IMR-90 (cell line): ENCODE results near the gene ATP9B. TPM values are rescaled to one million over a fixed set of nuclear protein-coding genes. Genes with fewer than 3 reads are reported as not detected.

Experiments used
- ATAC-seq: fragments of 200-7000 bp; cut with Tn5 transposase; 2 replicates; pipeline ENCODE4 v1.9.1; 2020; ENCODE audit warnings: low read depth, mild to moderate bottlenecking, moderate library complexity
- BruUV-seq: library from RNA; stranded (reverse); fragments of 400-500 nt; replicated peaks from 2 replicates; lab custom pipeline; 2021; lab: Mats Ljungman, UMichigan
- CTCF ChIA-PET: fragments of 300-600 bp; formaldehyde crosslinking; extraction: SDS; loops from one replicate; lab custom pipeline; 2021; ENCODE audit warnings: antibody characterized with exemption; lab: Yijun Ruan, JAX
- POLR2A ChIA-PET: fragments of 300-600 bp; sonication (Branson Sonifier 250); formaldehyde crosslinking; loops from one replicate; lab custom pipeline; 2022; ENCODE audit warnings: antibody characterized with exemption; ENCODE audit not compliant: unreplicated experiment; lab: Charles Lee
- DNase-seq: peaks from one replicate; pipeline ENCODE4 v3.0.0; 2013
- H2AFZ ChIP-seq: replicated peaks from 2 replicates; pipeline ENCODE3; 2013; ENCODE audit warnings: low read length, mild to moderate bottlenecking; ENCODE audit not compliant: poor library complexity
- H2AK5ac ChIP-seq: 2 replicates; pipeline ENCODE4 v1.6.1; 2013; ENCODE audit warnings: low read depth, low read length, inconsistent platforms
- H2AK9ac ChIP-seq: replicated peaks from 2 replicates; pipeline ENCODE3; 2013; ENCODE audit warnings: mild to moderate bottlenecking, low read depth, low read length, moderate library complexity; ENCODE audit not compliant: poor library complexity
- H2BK120ac ChIP-seq: 2 replicates; pipeline ENCODE4 v1.6.1; 2013; ENCODE audit warnings: low read depth, low read length, inconsistent platforms
- H2BK15ac ChIP-seq: 3 replicates; pipeline ENCODE4 v1.6.1; 2013; ENCODE audit warnings: low read depth, low read length, inconsistent platforms
- H2BK20ac ChIP-seq: 2 replicates; pipeline ENCODE4 v1.6.1; 2013; ENCODE audit warnings: low read depth, mild to moderate bottlenecking, inconsistent platforms, low read length, moderate library complexity
- H2BK5ac ChIP-seq: 2 replicates; pipeline ENCODE4 v1.6.1; 2013; ENCODE audit warnings: mild to moderate bottlenecking, low read depth, low read length, inconsistent platforms; ENCODE audit not compliant: poor library complexity, severe bottlenecking
- H3K14ac ChIP-seq: replicated peaks from 2 replicates; pipeline ENCODE4 v1.6.1; 2013; ENCODE audit warnings: low read depth, low read length, inconsistent platforms
- H3K18ac ChIP-seq: 2 replicates; pipeline ENCODE4 v1.6.1; 2013; ENCODE audit warnings: low read depth, low read length, control low read depth
- H3K23ac ChIP-seq: 2 replicates; pipeline ENCODE4 v1.6.1; 2013; ENCODE audit warnings: low read depth, low read length, inconsistent platforms
- H3K27ac ChIP-seq: 2 replicates; pipeline ENCODE4 v1.5.1; 2013; ENCODE audit warnings: mild to moderate bottlenecking, control low read depth, low read length; ENCODE audit not compliant: insufficient read depth
- H3K27me3 ChIP-seq: 2 replicates; pipeline ENCODE4 v1.6.1; 2013; ENCODE audit warnings: low read length; ENCODE audit not compliant: control insufficient read depth, insufficient read depth
- H3K36me3 ChIP-seq: 2 replicates; pipeline ENCODE4 v1.6.1; 2013; ENCODE audit warnings: low read length, mixed read lengths; ENCODE audit not compliant: control insufficient read depth, insufficient read depth
- H3K4ac ChIP-seq: 2 replicates; pipeline ENCODE4 v1.6.1; 2013; ENCODE audit warnings: low read depth, low read length, inconsistent platforms
- H3K4me1 ChIP-seq: 2 replicates; pipeline ENCODE4 v1.6.1; 2013; ENCODE audit warnings: low read length, mixed read lengths; ENCODE audit not compliant: control insufficient read depth, insufficient read depth
- H3K4me2 ChIP-seq: 2 replicates; pipeline ENCODE4 v1.6.1; 2013; ENCODE audit warnings: low read depth, mild to moderate bottlenecking, control low read depth, low read length, moderate library complexity
- H3K4me3 ChIP-seq: 2 replicates; pipeline ENCODE4 v1.5.1; 2013; ENCODE audit warnings: low read depth, mild to moderate bottlenecking, control low read depth, low read length, moderate library complexity; ENCODE audit not compliant: insufficient read depth
- H3K56ac ChIP-seq: 2 replicates; pipeline ENCODE4 v1.6.1; 2013; ENCODE audit warnings: low read length, inconsistent platforms; ENCODE audit not compliant: insufficient read depth; ENCODE audit errors: extremely low read depth
- H3K79me1 ChIP-seq, 2 experiments: 2 replicates each; pipeline ENCODE4 v1.6.1; 2013; ENCODE audit warnings: low read length in 2 of 2, inconsistent platforms in 1 of 2, low read depth in 1 of 2
- H3K9ac ChIP-seq: 2 replicates; pipeline ENCODE4 v1.6.1; 2013; ENCODE audit warnings: low read depth, low read length, control low read depth
- H3K9me1 ChIP-seq: 2 replicates; pipeline ENCODE4 v1.6.1; 2013; ENCODE audit warnings: low read length, inconsistent platforms; ENCODE audit not compliant: insufficient read depth
- H3K9me3 ChIP-seq: 2 replicates; pipeline ENCODE4 v1.6.1; 2013; ENCODE audit warnings: low read length; ENCODE audit not compliant: control insufficient read depth, insufficient read depth
- H4K20me1 ChIP-seq: 2 replicates; pipeline ENCODE4 v1.6.1; 2013; ENCODE audit warnings: low read length, inconsistent platforms; ENCODE audit not compliant: insufficient read depth
- H4K5ac ChIP-seq: 2 replicates; pipeline ENCODE4 v1.6.1; 2013; ENCODE audit warnings: mild to moderate bottlenecking, low read depth, low read length, control low read depth
- H4K8ac ChIP-seq, 2 experiments: 2 replicates each; pipeline ENCODE4 v1.6.1; 2013; ENCODE audit warnings: low read depth in 2 of 2, low read length in 2 of 2, control low read depth in 1 of 2, inconsistent platforms in 1 of 2
- H4K91ac ChIP-seq: 2 replicates; pipeline ENCODE4 v1.6.1; 2013; ENCODE audit warnings: low read depth, low read length, inconsistent platforms; ENCODE audit not compliant: insufficient read depth
- BHLHE40 ChIP-seq: fragments of 150-350 bp; IDR thresholded peaks from 2 replicates; pipeline ENCODE4 v1.6.1; 2016; ENCODE audit warnings: mild to moderate bottlenecking, low read depth, low read length
- SMC3 ChIP-seq: fragments of 150-350 bp; IDR thresholded peaks from 2 replicates; pipeline ENCODE4 v1.6.1; 2016; ENCODE audit warnings: low read depth, mild to moderate bottlenecking, antibody characterized with exemption, low read length, moderate library complexity
- WGBS, 2 experiments: methylation state at CpG; one replicate each; pipeline versions ENCODE4 v1.1.5 to v1.1.7; 2013; ENCODE audit warnings: missing lambda C conversion rate in 2 of 2; ENCODE audit not compliant: insufficient read length in 1 of 2; ENCODE audit errors: extremely low coverage in 2 of 2; 5-methylcytosine and 5-hydroxymethylcytosine counted together
- dilution Hi-C: fragments of 300-500 bp; cut with HindIII; formaldehyde crosslinking; loops from one replicate; pipeline ENCODE4 v1.14.3; 2018; ENCODE audit warnings: low sequenced_read_pairs; ENCODE audit not compliant: unreplicated experiment
- in situ Hi-C: fragments of 300-500 bp; cut with MboI; formaldehyde crosslinking; loops from 3 replicates; pipeline ENCODE4 v1.14.3; 2019; ENCODE audit warnings: low sequenced_read_pairs, inconsistent platforms, mixed read lengths
- intact Hi-C: fragments of 100-400 bp; cut with micrococcal nuclease; formaldehyde crosslinking; loops from 2 replicates; pipeline ENCODE4 v1.10.0; 2022
- polyA plus RNA-seq, 3 experiments: library from polyadenylated mRNA; depleted of rRNA; stranded (reverse); fragments of >200 nt; gene quantifications; 2 replicates each; pipeline ENCODE4 v1.2.3, GENCODE V29; 2012; ENCODE audit warnings: low replicate concordance in 1 of 3
- total RNA-seq: library from RNA; depleted of rRNA; stranded (reverse); fragments of >200 nt; gene quantifications from 2 replicates; pipeline ENCODE4 v1.2.3, GENCODE V29; 2012

The ATP9B gene
- total and polyA plus RNA-seq, 2 of the 4 experiments (the other 2 are of a cell fraction): 11.0 to 11.5 TPM

DNA sequence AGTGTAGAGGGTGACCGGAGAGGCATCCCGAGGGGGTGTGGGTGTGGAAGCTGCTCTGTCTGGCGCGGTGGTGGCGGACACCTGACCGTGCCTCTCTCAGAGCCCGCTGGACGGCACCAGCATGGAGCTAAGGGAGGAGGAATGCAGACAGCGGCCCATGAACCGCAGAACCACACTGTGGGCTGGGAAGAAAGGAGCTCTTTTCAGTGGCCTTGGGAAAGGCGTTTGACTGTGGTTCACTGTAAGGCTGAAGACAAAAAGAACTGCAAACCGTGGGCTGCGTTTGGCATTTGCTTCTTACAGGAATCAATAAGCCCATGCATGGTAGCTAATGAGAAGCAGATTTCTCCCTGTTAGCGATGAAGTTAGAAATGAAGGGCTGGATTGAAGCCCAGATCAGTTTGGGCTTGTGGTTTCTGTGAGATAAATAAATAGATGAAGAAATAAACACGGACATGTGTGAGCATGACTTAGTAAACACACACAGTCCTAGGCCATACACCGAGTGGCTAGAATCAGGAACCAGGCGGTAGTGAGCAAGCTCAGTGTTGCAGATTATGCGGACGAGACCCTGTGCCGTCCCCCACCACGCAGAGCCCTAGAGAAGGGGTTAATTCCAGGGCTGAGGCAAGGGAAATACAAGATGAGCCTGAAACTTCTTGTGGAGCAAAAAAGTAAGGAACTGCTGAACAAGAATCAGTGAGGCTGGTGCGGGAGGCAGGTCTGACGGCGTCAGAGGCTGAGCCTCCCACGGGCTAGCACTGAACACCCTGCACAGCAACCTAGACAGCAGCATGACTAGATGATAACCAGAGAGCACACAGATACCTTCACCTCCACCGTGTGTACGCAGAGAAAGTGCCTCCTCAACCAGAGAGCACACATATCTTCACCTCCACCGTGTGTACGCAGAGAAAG, 297.2 kb downstream of the ATP9B start:
- Histone ChIP-seq H3K4me3 (no peak overlapping the region), H2BK15ac (no peak overlapping the region), H3K9ac (no peak overlapping the region), H3K4me1 (peaks cover 18% of the 10 kb centered on the region), H3K4ac (peak overlapping the region; percentile 13; the same call in 1 of the 2 replicates), H3K14ac (no peak overlapping the region), H2BK5ac (no peak overlapping the region), H3K18ac (peak overlapping the region; percentile 39; the same call in 1 of the 2 replicates), H3K9me3 (no peaks in the 10 kb centered on the region), H3K79me1 (no peaks in the 10 kb centered on the region), H3K36me3 (no peaks in the 10 kb centered on the region; the same call in 1 of the 2 replicates), H2BK120ac (0 out of 2 replicates have a peak overlapping the region, but pooled peaks have one; percentile 35), H3K27ac (peak overlapping the region; percentile 24; the same call in 1 of the 2 replicates), H2BK20ac (no peak overlapping the region), H4K8ac (no peak overlapping the region; a peak in 1 of 4 replicates), H3K9me1 (peaks cover 15% of the 10 kb centered on the region), H2AK5ac (peak overlapping the region; percentile 68), H3K56ac (no peak overlapping the region), H4K20me1 (peaks cover 25% of the 10 kb centered on the region), H3K4me2 (peak overlapping the region; percentile 36), H4K91ac (no peak overlapping the region), H4K5ac (peak overlapping the region; percentile 19; the same call in 1 of the 2 replicates), H2AK9ac (peak overlapping the region; percentile 66), H2AFZ (peak overlapping the region; percentile 45), H3K27me3 (no peaks in the 10 kb centered on the region), H3K23ac (no peak overlapping the region)
- intact Hi-C loops: no loop called here
- WGBS, 2 experiments: 73% methylated on average over 8 of the region's 29 CpGs; no CpG with 5 or more reads in 1 of the 2 experiments
- CTCF ChIA-PET: interaction anchor here (0.5 kb wide), 2 partner anchors 178 to 235 kb away, joined by 3 to 4 read pairs; no protein-coding TSS in a partner anchor
- TF ChIP-seq BHLHE40: peak; percentile 19; the same call in 1 of the 2 replicates
- no peak for TF ChIP-seq SMC3
- peak; percentile 95 for DNase-seq
- ATAC-seq: peak; percentile 55
- dilution Hi-C loops: no loop called here
- no TSS peak for BruUV-seq
- in situ Hi-C loops: no loop called here
- POLR2A ChIA-PET: no interaction called here
